Activated T-cell treated with anti-CD3 and anti-CD28 coated beads, Interleukin-2, amount 50 U/mL, for 1 hour (primary cell): Measurements from ENCODE around the gene TAX1BP3.

ENCODE experiments used
- DNase-seq: peaks from one replicate; pipeline ENCODE4 v3.0.0-alpha.2; 2020

The TAX1BP3 gene

DNA sequence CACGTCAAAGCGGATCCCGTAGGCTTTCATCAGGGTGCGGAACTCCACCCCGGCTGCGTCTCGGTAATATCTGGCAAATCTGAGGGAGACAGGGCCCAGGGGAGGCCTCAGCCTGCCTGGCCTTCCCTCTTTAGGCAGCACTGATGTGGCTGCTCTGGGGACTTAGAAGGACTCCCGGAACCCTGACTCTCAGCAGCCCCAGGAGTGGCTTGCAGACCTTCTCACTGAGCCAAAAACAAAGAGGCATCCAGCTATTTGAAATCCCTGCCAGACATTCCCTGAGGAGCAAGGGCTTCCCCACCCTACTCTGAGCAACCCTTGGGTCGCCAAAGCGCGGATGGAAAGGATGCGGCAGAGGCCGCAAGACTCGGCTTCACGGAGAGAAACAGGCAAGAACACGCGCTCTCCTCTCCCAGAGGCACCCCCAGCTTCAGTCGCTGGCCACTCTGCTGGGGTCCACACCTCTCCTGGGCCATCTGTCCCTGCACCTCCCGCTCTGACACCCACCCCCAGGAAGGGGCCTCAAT lies 19.7 kb upstream of the TAX1BP3 start:
- DNase-seq = no peak

DNA sequence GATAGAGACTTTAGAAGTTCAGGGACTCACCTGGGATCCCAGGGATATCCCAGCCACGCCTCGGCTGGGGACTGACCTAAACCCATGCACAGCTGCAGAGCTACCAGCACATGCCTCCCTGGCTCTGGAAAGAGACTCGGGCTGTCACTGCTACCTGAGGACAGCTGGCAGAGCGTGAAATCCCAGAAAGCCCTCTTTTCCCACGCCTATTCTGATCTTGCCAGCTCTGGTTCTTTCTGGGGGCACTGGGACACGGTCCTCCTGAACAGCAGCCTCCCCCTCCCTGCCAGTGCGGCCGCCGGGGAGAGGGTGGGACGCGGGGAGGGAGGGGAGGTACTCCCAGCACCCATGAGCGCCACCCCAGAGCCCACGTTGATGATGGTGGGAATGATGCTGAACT lies 16.8 kb upstream of the TAX1BP3 start:
- no peak for DNase-seq

DNA sequence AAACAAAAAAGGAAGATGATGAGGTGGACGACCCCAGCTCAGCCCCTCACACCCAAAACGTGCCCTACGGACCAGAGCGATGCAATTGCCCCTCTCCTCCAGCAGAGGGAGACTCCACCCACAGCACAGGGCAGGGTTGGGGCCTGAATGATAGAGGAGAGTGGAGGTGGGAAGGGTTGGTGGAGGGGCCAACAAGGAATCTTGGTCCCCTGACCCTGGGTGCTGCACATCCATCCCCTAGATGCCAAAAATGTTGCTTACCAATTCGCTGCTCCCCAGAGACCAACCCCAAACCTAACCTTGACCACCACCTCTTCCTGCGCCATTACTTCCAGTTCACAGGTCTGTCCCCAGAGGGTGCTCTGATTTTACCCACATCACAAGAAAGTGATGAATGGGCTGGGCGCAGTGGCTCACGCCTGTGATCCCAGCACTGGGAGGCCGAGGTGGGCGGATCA lies 14.7 kb upstream of the TAX1BP3 start:
- peak; percentile 68 for DNase-seq

DNA sequence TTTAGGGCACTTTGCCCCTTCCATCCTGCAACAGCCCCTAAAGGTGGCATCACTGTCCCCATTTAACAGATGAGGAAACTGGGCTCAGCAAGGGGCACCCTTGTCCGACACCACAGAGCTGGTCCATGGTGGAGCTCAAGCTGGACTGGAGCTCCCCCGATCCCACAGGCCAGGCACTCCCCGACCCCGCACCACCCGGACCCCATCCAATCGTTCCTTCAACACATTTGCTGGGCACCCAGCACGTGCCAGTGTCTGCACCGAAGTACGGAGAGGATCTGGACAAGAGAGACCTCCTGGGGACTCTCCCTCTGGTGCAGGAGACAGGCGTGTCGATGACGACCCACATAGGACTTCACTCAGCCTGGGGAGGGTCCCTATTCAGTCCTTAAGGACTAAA lies 13.7 kb upstream of the TAX1BP3 start:
- no peak for DNase-seq

DNA sequence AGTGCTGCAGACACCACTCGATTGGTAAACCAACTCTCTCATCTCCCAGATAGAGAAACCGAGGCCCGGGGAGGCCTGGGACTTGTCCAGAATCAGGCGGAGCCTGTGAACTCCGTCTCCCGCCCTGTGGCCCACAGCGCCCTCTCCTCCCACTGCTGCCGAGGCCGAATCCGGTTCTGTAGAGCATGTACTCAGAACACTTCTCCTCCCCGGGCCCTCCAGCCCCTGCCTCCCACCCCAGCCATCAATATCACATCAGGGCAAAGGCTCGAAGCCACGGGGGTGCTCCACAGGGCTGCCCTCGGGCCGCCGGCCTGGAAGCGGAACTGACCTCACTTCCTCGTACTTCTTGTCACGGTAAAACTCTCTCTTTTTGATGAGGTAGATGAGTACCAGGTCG lies 13.2 kb upstream of the TAX1BP3 start:
- DNase-seq = no peak

DNA sequence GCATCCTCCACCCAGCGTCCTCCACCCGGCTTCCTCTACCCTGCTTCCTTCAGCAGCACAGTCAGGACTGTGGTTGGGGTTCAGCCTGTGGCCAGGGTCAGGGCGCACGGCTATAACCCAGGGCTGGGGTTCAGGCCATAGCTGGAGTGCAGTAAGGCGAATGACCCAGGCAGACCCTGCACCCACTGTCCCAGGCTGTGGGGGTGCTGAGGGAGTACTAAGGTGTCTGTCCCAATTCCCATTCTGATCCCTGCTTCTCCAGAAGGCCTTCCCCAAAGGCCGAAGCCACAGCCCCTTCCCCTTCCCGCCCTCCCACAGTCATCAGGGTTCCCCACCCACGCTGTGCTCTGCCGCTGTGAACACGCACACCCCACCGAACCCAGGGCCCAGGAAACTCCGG lies 12.7 kb upstream of the TAX1BP3 start:
- no peak for DNase-seq

DNA sequence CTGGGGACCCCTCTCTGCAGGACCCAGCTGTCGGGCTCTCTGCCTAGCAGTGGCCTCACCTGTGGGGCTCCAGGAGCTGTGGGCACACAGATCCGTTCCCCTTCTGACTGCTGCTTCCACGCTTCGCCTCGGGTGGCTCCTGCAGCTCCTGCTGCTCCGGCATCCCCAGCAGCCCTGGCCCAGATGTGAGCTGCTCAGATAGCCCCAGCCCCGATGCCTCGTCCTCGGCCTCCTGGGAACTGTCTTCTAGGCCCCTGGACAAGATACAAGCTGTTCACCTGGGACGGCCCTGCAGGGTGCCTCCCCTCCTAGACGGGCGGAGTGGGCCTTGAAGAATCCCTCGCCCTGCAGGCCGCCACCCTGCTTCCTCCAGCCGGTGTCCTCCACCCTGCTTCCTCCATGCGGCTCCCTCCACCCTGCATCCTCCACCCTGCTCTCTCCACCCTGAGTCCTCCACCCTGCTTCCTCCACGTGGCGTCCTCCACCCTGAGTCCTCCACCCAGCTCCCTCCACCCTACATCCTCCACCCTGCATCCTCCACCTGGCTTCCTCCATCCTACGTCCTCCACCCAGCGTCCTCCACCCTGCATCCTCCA lies 11.3 kb upstream of the TAX1BP3 start:
- DNase-seq = no peak

DNA sequence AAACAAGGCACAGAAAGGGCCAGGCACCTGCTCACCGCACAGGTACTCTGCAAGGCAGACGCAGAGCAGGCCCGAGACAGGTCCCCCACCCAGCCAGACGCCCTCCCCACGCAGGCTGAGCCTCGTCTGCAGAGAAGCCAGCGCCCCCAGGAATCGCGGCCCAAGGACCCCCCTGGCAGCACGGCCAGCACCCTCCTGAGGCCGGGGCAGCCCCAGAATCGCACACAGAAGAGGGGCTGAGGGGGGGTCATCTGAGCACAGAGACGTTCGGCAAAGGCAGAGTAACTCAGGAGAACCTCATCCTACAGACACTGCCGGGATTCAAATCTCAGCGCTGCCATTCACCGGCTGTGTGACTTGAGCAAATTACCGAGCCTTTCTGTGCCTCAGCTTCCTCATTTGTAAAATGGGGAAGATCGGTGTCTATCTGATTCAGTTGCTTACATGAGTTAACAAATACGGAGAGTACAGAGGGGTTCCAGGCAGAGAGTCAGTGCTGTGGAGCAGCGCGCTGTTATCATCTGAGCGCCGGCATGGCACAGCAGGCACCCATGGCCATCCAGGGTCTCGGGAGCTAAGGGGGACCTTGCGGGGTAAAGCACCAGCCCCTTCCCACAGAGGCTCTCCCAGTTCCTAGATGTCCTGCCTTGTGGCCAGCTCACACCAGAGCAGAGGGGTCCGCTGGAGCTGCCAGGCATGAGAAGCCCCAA lies 10.6 kb upstream of the TAX1BP3 start:
- DNase-seq = no peak

DNA sequence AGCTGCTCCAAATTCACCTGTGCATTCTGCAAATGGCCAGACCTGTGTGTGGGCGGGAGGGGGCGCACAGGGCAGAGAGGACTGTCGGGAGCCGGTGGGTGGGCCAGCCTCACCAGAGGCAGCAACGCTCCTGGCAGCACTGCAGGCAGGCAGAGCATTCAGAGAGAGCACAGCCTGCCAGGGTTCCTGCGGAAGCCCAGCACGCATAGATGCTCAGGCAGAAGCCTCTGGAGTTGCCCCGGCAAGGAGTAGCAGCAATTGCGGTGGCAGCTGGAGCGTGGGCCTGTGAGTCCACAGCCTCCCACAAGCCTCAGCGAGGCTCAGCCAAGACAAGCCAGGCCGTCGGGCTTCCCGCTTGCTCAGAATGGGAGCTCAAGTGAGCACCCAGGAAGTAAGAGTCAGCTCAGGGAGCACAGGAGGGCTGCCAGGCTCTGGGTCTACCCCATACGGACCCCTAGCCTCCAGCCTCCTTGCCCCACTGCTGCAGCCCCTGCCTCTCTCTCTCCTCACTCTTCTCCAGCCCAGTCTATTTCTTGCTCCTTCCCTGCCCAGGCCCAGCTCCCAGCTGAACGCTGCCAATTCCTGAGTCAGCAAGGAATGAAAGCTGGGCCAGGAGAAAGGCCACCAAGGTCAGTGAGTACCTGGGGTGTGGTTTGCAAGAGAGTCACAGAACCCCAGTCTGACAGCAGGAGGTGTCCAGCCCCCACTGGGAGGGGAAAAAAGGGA lies 9.9 kb upstream of the TAX1BP3 start:
- DNase-seq = no peak

DNA sequence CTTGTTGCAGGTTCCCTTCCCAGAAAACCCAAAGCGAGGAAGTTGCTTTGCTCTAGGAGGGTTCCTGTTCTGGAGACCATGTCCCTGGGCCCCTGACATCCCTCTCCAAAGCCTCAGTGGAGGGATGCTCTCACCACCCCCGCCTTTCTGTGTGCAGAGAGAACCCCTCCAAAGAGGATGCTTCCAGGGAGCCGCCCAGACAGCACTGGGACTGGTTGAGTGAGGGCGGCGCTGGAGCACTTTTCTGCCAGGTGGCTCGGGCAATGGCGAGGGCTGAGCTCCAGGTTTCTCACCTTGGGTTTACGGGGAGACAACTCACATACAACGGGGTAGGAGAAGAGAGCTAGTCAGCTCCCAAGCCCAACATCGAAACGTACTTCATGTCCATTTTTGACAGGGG lies 7.5 kb upstream of the TAX1BP3 start:
- no peak for DNase-seq

DNA sequence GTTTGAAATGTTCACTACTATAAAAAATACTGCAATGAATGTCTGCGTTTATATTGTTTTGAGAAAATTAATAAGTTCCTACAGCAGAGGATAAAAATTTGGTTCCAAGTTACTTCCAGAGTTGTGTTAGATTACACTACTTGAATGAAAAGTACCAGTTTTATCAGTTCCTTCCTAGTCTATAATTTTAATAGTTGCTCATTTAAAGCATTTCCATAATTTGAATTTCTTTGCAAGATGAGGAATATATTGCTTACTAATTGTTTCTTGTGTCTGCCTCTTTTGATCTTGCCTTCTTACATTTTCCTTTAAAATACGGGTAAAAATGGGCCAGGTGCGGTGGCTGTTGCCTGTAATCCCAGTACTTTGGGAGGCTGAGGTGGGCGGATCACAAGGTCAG lies 4.2 kb upstream of the TAX1BP3 start:
- no peak for DNase-seq

DNA sequence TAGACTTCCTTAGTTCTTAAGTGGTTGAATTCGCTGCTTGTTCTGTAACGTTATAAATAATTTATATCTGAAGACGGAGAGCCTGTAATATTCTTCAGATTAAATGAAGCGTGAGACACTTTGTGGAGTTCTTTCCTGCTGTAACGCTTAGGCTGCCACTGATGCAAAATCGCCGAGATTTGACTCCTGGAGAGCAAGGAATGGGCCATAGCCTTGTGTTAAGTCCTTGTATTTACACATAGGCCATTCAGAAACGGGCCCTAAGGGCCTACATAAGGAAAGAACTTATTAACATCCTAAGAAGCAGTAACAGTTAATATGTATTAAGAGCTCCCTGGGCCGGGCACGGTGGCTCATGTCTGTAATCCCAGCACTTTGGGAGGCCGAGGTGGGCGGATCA lies 1.2 kb upstream of the TAX1BP3 start:
- DNase-seq = no peak

DNA sequence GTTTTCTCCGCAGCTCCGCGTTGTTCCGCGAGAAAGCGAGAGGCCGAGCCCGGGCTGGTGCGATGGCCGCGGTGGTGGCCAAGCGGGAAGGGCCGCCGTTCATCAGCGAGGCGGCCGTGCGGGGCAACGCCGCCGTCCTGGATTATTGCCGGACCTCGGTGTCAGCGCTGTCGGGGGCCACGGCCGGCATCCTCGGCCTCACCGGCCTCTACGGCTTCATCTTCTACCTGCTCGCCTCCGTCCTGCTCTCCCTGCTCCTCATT lies 638 bp upstream of the TAX1BP3 start:
- DNase-seq = no peak

DNA sequence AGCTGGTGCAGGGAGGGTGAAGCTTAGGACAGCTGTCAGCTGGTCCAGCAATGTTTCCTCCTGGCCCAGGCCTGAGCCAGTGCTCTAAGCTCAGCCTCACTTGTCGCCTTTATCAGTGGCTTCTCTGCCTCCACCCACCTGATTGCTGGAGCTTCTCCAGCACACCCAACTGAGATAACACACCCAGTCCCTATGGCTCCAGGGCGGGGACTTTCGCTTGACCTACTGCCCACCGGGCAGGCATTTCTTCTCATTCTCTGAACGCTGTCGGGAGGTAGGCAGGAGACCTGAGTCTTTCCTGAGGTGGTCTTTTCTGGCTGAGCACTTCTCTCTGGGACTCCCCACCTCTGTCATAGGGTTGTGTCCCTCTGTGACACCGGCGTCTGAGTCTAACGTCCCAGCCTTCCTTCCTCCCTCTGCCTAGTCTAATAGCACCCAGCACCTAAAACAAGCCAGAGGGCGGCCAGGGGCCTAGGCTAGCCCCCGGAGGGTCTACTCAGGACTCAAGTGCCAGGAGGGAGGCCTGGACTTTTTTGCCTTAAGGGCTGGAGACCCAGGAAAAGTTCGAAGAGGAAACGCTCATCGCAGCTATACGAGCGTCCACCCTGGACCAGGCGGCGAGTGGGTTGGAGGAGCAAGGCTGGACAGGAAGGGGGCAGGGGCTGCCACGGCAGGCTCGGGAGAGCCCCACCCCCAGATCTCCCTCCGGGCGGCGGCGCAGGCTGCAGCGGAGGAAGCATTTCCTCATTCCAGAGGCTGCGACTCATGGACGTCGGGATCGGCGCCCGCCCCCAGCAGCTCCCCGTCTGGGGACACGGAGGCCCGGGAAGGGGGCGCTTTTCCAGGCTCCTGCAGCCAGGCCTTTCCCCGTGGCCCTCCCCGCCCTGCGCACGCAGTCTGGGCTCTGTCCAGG lies 756 bp downstream of the TAX1BP3 start:
- peak; percentile 28 for DNase-seq

DNA sequence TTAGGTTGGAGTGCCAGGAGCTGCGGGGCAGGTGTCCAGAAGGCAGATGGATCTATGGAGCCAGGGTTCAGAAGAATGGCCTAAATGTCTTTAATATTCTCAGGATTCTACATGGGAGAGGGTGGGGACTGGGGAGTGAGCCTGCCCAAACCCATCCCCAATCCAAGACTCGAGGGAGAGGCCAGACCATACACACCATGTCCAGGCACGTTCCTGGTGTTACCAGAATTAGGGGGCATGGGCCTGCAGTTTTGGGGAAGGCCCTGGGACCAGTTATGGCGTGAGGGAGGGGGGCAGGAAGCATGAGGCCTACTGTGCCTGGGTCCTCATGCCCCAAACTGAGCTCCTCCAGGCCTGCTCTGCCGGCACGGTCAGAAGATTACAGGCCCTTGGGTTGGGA lies 1.9 kb downstream of the TAX1BP3 start:
- no peak for DNase-seq

DNA sequence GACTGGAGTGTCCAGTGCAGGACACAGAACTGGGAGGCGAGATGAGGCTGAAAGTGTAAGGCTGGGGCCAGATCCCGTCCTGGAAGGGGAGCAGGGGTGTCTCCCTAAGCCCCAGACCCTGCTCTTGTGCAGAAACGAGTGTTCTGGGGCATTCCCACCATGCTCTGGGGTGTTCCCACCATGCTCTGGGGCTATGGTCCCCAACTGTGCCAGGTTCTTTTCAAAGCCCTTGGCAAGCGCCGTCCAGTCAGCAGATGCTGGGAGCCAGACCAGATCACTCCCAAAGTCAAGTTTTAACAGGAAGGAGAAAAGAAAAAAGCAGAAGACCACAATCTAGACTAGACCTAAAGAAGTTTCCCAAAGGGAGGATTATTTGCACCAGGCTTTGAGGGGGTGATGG lies 2.5 kb downstream of the TAX1BP3 start:
- DNase-seq = no peak

DNA sequence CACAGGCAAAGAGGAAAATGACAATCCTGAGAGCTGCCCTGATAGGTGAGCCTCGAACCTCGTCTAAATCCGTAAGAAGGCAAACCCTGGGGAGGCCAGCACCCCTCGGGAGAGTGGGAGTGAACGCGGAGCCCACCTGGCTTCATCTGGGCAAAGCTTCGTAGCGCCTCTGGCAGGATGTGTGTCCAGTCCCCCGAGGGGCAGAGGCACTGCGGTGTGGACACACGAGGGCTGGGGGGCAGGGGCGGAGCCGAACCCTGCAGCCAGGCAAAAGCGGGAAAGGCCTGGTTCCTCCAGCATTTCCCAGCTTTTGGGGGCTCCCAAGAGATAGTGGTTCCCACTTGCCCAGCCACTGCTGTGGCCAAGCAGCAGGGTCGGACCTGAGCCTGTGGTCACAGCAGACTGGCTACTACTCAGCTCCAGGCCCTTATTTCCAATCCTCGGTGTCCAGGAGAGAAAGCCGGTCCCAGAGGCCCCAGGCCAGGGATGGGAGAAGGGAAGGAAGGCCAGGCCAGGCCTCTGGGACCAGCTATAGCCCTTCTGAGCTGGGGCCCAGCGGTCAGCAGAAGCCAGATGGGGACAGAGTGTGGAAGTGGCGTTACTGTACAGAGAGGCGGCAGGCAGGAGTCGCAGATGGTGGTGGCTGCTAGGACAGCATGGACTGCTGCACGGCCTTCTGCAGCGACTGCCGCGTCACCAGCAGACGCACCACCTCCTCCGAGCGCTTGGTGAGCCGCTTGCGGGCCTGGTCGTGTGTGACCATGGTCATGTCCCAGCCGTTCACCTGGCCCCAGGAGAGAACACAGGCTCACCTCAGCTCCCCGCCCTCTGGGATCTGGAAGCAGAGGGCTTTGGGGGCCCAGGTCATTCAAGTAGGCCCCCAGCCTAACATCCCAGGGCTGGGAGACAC lies 5.0 kb downstream of the TAX1BP3 start:
- DNase-seq = no peak

DNA sequence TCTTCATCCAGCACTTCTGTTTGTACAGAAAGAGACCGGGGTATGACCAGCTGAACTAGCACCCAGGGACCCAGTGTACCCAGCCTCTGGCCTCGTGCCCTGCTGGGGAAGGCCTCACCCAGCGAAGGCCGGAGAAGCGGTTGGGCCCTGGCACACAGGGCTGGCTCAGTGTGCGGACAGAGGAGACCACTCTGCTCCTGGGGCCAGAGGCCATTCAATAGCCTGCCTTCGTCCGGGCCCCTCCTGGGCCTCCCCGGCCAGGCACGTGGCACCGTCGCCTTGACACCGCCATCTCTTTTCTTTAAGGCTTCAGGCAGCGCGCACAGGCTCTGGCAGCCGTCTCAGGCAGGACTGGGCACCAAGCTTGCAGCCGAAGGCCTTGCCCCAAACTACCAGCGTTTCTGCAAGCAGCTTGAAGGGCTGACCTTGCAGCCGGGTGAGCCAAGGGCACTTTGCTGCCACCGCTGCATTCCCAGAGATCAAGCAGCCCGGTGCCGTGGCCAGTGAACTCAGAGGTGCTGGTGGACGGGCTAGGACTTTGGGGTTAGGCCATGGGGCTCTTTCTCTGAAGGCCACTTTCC lies 8.0 kb downstream of the TAX1BP3 start:
- DNase-seq = no peak

DNA sequence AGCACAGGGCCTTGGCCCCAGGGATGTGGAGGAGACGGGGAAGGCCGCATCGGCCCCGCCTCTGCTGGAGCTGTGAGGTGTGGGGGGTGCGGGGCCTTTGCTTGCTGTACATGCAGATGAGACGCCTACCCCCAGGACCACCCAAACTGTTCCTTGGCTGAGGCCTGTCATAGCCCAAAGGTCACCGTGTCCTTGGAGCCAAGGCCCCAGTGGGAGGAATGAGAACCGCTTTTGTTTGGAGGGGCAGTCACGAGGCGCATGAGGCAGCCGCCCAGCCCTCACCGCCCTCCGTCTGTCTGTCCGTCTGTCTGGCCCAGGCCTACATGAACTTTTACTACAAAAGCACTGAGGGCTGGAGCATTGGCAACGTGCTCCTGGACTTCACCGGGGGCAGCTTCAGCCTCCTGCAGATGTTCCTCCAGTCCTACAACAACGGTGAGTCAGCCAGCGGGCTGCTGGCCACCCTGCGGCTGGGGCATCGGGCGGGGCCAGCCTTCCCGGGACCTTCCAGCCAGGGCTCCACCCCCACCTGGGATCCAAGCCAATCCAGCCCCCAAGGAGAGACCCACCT lies 8.8 kb downstream of the TAX1BP3 start:
- DNase-seq = no peak

DNA sequence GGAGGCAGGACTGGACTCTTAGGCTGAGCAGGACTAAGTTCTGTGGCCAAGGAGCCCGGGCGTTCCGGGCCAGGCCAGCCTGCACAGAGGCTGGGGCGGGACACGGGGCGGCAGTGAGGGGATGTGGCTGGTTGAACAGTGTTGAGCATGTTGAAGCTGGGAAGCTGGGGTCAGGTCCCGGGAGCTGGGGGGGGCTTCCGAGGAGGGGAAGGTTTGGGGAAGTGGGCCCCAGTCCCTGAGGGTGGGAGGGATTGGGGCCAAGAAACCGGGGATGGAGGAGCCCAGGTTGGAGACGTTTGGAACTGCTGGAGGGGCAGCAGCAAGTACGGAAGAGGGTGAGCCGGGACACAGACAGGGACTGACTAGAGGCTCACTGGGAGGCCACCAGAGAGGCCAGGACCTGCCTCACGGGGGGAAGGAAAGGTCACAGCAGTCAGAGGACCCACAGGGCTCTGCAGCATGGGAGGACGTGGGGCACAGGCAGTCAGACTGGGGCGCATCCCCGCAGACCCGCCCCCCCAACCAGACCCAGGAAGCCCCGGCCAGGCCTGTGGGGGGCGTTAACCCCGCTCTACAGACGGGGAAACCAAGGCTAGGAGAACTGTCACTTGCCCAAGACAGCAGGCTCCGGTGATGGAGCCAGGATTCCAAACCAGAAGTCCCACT lies 9.5 kb downstream of the TAX1BP3 start:
- DNase-seq = no peak
